Mucosa of descending colon (tissue), 3 donors: ENCODE data around the gene TMEM245. TPM values are rescaled to one million over a fixed set of nuclear protein-coding genes. Genes with fewer than 3 reads are reported as not detected.

Experiments
- ATAC-seq: fragments of 200-7000 bp; cut with Tn5 transposase; one replicate; pipeline ENCODE4 v1.9.1; 2020; ENCODE audit warnings: mild to moderate bottlenecking, moderate library complexity
- DNase-seq, 3 donors: peaks; one replicate each; pipeline ENCODE4 v3.0.0-alpha.2; 2020
- H3K36me3 ChIP-seq: fragments of 200-600 bp; one replicate; pipeline ENCODE4 v1.8.0; 2021; ENCODE audit warnings: low read depth, mild to moderate bottlenecking
- H3K4me1 ChIP-seq: fragments of 200-600 bp; one replicate; pipeline ENCODE4 v1.8.0; 2021; ENCODE audit warnings: low read depth, mild to moderate bottlenecking
- H3K4me3 ChIP-seq: fragments of 200-600 bp; one replicate; pipeline ENCODE4 v1.8.0; 2021; ENCODE audit warnings: mild to moderate bottlenecking
- H3K9me3 ChIP-seq: fragments of 200-600 bp; one replicate; pipeline ENCODE4 v1.8.0; 2021; ENCODE audit warnings: mild to moderate bottlenecking
- intact Hi-C, 2 donors: fragments of 100-400 bp; cut with DNase I in 1 of 2; cut with micrococcal nuclease in 1 of 2; formaldehyde crosslinking; loops; one replicate each; pipeline versions ENCODE4 v1.11.0 to v1.11.1; 2022; cut with DNase I, micrococcal nuclease
- total RNA-seq, 3 donors: library from RNA; stranded (reverse); fragmentation: NEBNext Ultra II Directional in 2 of 3; extraction: Animal tissue kit (Norgen Biotek cat#: 25700) in 2 of 3; gene quantifications; one replicate each; pipeline versions ENCODE4 v1.2.1 to v1.2.4, GENCODE V29; 2021 to 2023
- TF ChIP-seq, protein P1 (sequence below): fragments of 200-600 bp; IDR thresholded peaks from one replicate; pipeline ENCODE4 v1.8.0; 2022; ENCODE audit warnings: antibody characterized with exemption, mild to moderate bottlenecking
- donor health status: DM: no; HTN: no; CAD: no; lungs with moderate emphysema.
- donor health status: DM: no; HTN: no; CAD: no.
- donor health status: DM: no; HTN: yes; CAD: no.

The TMEM245 gene
- total RNA-seq, 3 donors from 2014 or later, result 26.3 to 72.8 (median 33.6) TPM

DNA sequence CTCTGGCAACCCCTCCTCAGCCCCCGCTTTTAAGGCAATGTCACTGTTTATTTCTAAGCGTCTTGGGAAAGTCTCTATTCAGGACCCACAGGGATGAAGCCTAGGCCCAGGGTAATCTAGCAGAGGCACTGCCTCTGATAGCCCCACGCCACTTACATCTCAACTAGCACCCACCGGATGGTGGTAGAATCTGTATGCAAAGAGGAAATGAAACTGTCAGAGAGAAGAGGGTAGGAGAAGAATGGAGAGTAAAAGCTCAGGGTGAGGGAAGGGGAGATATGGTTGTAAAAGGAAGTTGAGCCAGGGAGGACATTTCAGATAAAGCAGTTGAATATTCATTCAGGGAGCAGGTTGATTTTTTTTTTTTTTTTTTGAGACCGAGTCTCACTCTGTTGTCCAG, 44.3 kb upstream of the TMEM245 start:
- intact Hi-C loops, result no loop called here
- DNase-seq (no peak), ATAC-seq (no peak)
- Histone ChIP-seq H3K9me3 (no peaks in the 10 kb centered on the region), H3K4me3 (no peak overlapping the region), H3K4me1 (no peaks in the 10 kb centered on the region), H3K36me3 (no peaks in the 10 kb centered on the region)
- TF ChIP-seq, protein P1, sequence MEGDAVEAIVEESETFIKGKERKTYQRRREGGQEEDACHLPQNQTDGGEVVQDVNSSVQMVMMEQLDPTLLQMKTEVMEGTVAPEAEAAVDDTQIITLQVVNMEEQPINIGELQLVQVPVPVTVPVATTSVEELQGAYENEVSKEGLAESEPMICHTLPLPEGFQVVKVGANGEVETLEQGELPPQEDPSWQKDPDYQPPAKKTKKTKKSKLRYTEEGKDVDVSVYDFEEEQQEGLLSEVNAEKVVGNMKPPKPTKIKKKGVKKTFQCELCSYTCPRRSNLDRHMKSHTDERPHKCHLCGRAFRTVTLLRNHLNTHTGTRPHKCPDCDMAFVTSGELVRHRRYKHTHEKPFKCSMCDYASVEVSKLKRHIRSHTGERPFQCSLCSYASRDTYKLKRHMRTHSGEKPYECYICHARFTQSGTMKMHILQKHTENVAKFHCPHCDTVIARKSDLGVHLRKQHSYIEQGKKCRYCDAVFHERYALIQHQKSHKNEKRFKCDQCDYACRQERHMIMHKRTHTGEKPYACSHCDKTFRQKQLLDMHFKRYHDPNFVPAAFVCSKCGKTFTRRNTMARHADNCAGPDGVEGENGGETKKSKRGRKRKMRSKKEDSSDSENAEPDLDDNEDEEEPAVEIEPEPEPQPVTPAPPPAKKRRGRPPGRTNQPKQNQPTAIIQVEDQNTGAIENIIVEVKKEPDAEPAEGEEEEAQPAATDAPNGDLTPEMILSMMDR, result no peak

DNA sequence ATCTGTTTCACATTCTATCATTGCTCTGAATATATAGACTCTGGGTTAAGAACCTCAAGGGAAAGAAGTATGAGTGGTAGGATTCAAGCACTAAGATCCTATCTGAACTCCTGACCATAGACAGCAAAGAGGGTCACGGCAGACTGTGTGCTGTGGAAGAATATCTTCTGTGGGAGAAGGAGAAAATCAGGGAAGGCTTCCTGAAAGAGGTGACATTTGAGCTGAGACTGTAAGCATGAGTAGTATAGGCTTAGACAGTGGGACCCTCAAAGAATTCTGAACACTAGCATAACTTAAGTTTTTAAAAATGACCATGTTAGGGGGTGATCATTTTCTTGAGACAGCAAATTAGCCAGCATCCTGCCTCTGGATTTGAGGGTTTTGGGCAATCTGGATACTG, 43.4 kb upstream of the TMEM245 start:
- TF ChIP-seq, protein P1, result no peak
- ATAC-seq, result no peak
- Histone ChIP-seq H3K36me3 (no peaks in the 10 kb centered on the region), H3K4me3 (no peak overlapping the region), H3K9me3 (no peaks in the 10 kb centered on the region), H3K4me1 (no peaks in the 10 kb centered on the region)
- intact Hi-C loops, result no loop called here
- no peak for DNase-seq

DNA sequence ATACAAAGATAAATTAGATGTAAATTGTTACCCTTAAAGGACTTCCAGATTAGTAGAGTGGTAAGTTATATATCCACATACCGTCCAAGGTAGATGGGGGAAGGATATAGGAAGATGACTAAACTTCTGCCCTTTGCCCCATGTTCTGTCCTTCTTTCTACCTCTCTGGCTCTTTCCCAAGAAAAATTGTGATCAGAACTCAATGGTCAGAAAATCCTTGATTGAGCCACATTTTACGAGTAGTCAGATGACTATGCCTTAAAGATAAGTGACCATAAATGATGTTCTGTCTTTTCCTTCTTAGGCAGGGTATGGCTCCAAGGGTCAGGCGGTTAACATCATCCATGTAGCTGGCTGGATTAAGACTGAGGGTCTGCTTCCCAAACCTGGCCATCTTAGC, 42.9 kb upstream of the TMEM245 start:
- H3K36me3 ChIP-seq, result no peaks in the 10 kb centered on the region
- intact Hi-C loops, result no loop called here
- DNase-seq (no peak), ATAC-seq (peak; percentile 92)
- H3K4me1 ChIP-seq, result no peaks in the 10 kb centered on the region
- TF ChIP-seq, protein P1, result no peak
- H3K4me3 ChIP-seq, result no peak overlapping the region
- H3K9me3 ChIP-seq, result no peaks in the 10 kb centered on the region

DNA sequence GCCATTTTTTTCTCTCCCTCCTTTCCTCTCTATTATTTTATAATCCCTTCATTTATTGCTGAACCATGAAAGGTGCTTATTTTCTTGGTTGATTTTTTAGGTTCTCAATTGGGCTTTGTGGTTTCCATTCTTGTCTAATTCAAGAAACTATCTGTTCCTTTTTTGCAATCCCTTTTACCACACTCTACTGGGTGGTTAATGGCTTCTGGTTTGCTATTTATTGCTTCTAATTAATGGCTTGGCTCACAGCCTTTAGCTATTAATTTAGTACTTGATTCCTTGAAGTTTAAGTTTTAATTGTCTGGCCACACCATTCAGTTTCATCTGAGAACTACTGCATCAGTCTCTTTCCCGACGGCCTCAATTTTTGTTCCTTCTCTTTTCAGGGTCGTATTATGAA, 41.7 kb upstream of the TMEM245 start:
- no peak overlapping the region for H3K4me3 ChIP-seq
- no peak for DNase-seq
- no peak for ATAC-seq
- no peaks in the 10 kb centered on the region for H3K4me1 ChIP-seq
- no peaks in the 10 kb centered on the region for H3K36me3 ChIP-seq
- no peaks in the 10 kb centered on the region for H3K9me3 ChIP-seq
- TF ChIP-seq, protein P1, result no peak
- intact Hi-C loops, result no loop called here

DNA sequence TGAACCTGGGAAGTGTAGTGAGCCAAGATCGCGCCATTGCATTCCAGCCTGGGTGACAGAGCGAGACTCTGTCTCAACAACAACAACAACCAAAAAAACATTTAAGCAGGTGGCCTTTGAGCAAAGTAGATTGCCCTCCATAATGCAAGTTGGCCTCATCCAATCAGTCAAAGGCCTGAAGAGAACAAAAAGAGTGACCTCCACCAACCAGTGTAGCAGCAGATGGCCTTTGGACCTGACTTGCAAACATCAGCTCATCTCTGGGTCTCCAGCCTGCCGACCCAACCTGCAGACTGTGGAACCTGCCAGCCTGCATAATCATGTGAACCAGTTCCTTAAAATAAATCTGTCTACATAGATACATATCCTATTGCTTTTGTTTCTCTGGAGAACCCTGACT, 39.8 kb upstream of the TMEM245 start:
- DNase-seq (no peak), ATAC-seq (no peak)
- Histone ChIP-seq H3K9me3 (no peaks in the 10 kb centered on the region), H3K4me3 (no peak overlapping the region), H3K4me1 (no peaks in the 10 kb centered on the region), H3K36me3 (no peaks in the 10 kb centered on the region)
- TF ChIP-seq, protein P1, result no peak
- intact Hi-C loops, result no loop called here

DNA sequence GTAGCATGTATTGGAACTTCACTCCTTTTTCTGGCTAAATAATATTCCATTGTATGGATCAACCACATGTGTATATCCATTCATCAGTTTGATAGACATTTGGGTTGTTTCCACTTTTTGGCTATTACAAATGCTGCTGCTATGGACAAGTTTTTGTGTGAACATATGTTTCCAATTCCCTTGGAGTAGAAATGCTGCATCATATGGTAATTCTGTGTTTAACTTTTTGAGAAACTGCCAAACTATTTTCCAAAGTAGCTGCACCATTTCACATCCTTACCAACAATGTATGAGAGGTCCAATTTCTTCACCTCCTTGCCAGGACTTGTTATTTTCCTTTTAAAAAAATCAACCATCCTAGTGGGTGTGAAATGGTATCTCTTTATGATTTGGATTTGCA, 38.9 kb upstream of the TMEM245 start:
- no peak for DNase-seq
- intact Hi-C loops, result no loop called here
- ATAC-seq, result no peak
- Histone ChIP-seq H3K4me1 (no peaks in the 10 kb centered on the region), H3K4me3 (no peak overlapping the region), H3K9me3 (no peaks in the 10 kb centered on the region), H3K36me3 (no peaks in the 10 kb centered on the region)
- TF ChIP-seq, protein P1, result no peak
